MCF 10A (cell line): ENCODE data around the gene PGR. TPM values are rescaled to one million over a fixed set of nuclear protein-coding genes. Genes with fewer than 3 reads are reported as not detected.
A peak's percentile ranks its signal among the peaks of the same experiment; 100 is the strongest.

Experiments used
- BruUV-seq: library from RNA; stranded (reverse); fragments of 400-500 nt; replicated peaks from 2 replicates; lab custom pipeline; 2021; lab: Mats Ljungman, UMichigan
- CTCF ChIA-PET: fragments of 300-600 bp; sonication (Branson Sonifier 250); formaldehyde crosslinking; extraction: SDS; loops from one replicate; lab custom pipeline; 2021; ENCODE audit warnings: antibody characterized with exemption, inconsistent platforms; lab: Yijun Ruan, JAX
- POLR2A ChIA-PET: fragments of 300-600, 350-650 bp; sonication (Branson Sonifier 250); formaldehyde crosslinking; extraction: SDS; loops from one replicate; lab custom pipeline; 2020; ENCODE audit warnings: antibody characterized with exemption, inconsistent platforms; lab: Yijun Ruan, JAX
- DNase-seq: peaks from one replicate; pipeline ENCODE4 v3.0.0-alpha.2; 2018; ENCODE audit not compliant: unreplicated experiment
- H3K27ac Mint-ChIP-seq: one replicate; pipeline ENCODE4 v1.8.0; 2022; ENCODE audit warnings: mild to moderate bottlenecking, low read depth, mixed read lengths; ENCODE audit not compliant: unreplicated experiment
- H3K27me3 Mint-ChIP-seq: one replicate; pipeline ENCODE4 v1.8.0; 2022; ENCODE audit warnings: mixed read lengths; ENCODE audit not compliant: insufficient read depth, unreplicated experiment
- H3K36me3 Mint-ChIP-seq: one replicate; pipeline ENCODE4 v1.8.0; 2022; ENCODE audit warnings: mild to moderate bottlenecking, moderate library complexity, mixed read lengths; ENCODE audit not compliant: insufficient read depth, unreplicated experiment
- H3K4me1 Mint-ChIP-seq: one replicate; pipeline ENCODE4 v1.8.0; 2022; ENCODE audit warnings: mixed read lengths; ENCODE audit not compliant: insufficient read depth, unreplicated experiment
- H3K4me3 Mint-ChIP-seq: one replicate; pipeline ENCODE4 v1.8.0; 2022; ENCODE audit warnings: mild to moderate bottlenecking, moderate library complexity, mixed read lengths; ENCODE audit not compliant: unreplicated experiment
- H3K9me3 Mint-ChIP-seq: one replicate; pipeline ENCODE4 v1.8.0; 2022; ENCODE audit warnings: mixed read lengths; ENCODE audit not compliant: unreplicated experiment
- intact Hi-C: fragments of 100-400 bp; cut with micrococcal nuclease; formaldehyde crosslinking; loops from 2 replicates; pipeline ENCODE4 v1.14.1; 2022
- total RNA-seq: library from RNA; stranded (reverse); gene quantifications from 2 replicates; pipeline ENCODE4 v1.2.3, GENCODE V29; 2022
- TF ChIP-seq, protein P1 (sequence below): fragments of 200-600 bp; IDR thresholded peaks from one replicate; pipeline ENCODE4 v1.8.0; 2022; ENCODE audit warnings: antibody characterized with exemption, mild to moderate bottlenecking; ENCODE audit not compliant: unreplicated experiment

The PGR gene
- total RNA-seq, 1 experiment from 2014 or later: not detected

DNA sequence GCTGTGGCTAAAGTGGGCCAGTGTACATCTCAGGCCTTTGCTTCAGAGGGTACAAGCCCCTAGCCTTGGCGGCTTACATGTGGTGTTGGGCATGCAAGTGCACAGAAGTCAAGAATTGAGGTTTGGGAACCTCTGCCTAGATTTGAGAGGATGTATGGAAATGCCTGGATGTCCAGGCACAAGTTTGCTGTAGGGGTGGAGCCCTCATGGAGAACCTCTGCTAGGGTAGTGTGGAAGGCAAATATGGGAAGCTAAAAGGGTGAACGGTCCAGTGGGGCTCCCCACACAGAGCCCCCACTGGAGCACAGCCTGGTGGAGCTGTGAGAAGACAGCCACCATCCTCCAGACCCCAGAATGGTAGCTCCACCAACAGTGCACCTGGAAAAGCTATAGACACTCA lies 28.5 kb upstream of the PGR start:
- H3K4me3 Mint-ChIP-seq: no peak overlapping the region
- intact Hi-C loops: no loop called here
- H3K27ac Mint-ChIP-seq: no peak overlapping the region
- DNase-seq: no peak
- ChIA-PET CTCF (interaction anchor here (0.6 kb wide), 1 partner anchor 127 kb away, joined by 4 read pairs; no protein-coding TSS in a partner anchor), POLR2A (no interaction called here)
- H3K4me1 Mint-ChIP-seq: no peaks in the 10 kb centered on the region
- no TSS peak for BruUV-seq
- TF ChIP-seq, protein P1, sequence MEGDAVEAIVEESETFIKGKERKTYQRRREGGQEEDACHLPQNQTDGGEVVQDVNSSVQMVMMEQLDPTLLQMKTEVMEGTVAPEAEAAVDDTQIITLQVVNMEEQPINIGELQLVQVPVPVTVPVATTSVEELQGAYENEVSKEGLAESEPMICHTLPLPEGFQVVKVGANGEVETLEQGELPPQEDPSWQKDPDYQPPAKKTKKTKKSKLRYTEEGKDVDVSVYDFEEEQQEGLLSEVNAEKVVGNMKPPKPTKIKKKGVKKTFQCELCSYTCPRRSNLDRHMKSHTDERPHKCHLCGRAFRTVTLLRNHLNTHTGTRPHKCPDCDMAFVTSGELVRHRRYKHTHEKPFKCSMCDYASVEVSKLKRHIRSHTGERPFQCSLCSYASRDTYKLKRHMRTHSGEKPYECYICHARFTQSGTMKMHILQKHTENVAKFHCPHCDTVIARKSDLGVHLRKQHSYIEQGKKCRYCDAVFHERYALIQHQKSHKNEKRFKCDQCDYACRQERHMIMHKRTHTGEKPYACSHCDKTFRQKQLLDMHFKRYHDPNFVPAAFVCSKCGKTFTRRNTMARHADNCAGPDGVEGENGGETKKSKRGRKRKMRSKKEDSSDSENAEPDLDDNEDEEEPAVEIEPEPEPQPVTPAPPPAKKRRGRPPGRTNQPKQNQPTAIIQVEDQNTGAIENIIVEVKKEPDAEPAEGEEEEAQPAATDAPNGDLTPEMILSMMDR: no peak
- no peaks in the 10 kb centered on the region for H3K27me3 Mint-ChIP-seq
- peaks cover 7% of the 10 kb centered on the region for H3K9me3 Mint-ChIP-seq
- no peaks in the 10 kb centered on the region for H3K36me3 Mint-ChIP-seq

DNA sequence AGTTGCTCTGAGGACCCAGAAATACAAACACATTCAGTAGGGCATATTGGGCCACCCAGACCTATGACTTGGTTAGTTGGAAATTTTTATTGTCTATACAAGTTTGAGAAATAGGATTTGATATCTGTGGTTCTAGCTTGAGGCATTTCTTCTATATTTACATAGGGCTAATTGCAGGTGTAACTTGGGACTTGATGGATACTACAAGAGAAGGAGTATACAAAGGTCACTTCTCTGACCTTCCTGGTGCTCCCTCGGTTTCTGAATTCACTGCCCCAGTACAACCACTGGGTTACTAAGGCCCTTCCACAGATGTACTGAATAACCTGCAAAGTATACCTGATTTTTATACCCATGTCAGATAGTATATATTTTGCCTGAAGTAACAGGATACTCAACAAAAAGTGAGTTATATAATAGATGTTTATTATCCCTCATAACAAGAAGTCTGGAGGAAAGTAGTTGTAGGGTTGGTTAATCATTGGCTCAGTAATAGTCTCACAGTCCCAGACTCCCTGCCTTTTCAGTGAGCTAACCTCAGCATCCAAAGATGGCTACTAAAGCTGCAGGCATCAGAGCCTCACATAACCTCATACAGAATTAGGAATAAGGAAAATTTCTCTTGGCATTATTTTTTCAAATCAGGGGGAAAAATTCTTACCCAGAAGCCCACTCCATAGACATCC lies 8.8 kb upstream of the PGR start:
- CTCF ChIA-PET: no interaction called here
- DNase-seq: no peak
- H3K36me3 Mint-ChIP-seq: no peaks in the 10 kb centered on the region
- no peaks in the 10 kb centered on the region for H3K27me3 Mint-ChIP-seq
- intact Hi-C loops: no loop called here
- no peaks in the 10 kb centered on the region for H3K4me1 Mint-ChIP-seq
- POLR2A ChIA-PET: no interaction called here
- BruUV-seq: no TSS peak
- TF ChIP-seq, protein P1: no peak
- H3K9me3 Mint-ChIP-seq: no peaks in the 10 kb centered on the region
- no peak overlapping the region for H3K4me3 Mint-ChIP-seq
- no peak overlapping the region for H3K27ac Mint-ChIP-seq

DNA sequence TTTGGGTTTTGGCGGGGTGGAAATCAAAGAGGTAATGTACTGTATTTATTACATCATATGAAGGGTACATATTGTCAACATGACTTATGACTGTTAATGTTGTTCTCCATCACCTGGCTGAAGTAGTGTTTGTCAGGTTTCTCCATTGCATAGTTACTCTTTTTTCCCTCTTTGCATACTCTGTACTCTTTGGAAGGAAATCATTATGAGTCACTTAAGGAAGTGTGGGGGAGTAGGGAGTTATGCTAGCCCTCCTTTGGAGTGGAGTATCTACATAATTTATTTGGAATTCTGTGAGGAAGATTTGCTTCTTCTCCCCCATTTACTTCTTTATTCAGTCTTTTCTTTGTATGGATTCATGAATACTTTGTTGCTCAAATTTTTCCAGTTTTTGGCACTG lies 3.6 kb upstream of the PGR start:
- POLR2A ChIA-PET: no interaction called here
- no peaks in the 10 kb centered on the region for H3K27me3 Mint-ChIP-seq
- intact Hi-C loops: no loop called here

DNA sequence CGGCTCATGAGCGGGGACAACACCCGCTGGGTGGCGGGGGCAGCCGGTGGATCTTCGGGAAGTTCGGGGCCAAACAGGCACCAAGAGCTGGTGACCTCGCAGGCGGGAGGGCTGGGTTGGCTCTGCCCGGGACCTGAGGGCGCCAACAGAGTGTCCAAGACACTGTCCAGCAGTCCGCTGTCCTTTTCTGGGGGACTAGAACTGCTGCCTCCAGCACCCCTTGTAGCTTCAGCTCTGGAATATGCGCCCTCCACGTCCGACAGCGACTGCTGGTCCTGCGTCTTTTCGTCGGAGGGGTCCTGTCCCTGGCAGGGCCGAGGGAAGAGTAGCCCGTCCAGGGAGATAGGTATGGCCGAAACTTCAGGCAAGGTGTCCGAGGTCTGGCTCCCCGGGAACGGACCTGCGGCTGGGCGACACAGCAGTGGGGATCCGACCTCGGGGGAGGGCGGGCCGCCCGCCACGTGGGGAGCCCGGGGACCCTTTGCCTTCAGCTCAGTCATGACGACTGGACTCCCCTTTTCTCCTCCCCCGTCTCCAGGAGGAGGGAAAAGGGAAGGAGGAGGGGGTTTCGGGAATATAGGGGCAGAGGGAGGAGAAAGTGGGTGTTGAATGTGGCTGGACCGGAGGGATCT lies 926 bp downstream of the PGR start:
- TF ChIP-seq, protein P1: no peak
- BruUV-seq: no TSS peak
- ChIA-PET CTCF (no interaction called here), POLR2A (no interaction called here)
- Mint-ChIP-seq H3K27me3 (peaks cover 4% of the 10 kb centered on the region), H3K4me3 (no peak overlapping the region), H3K36me3 (no peaks in the 10 kb centered on the region), H3K27ac (no peak overlapping the region), H3K4me1 (no peaks in the 10 kb centered on the region), H3K9me3 (no peaks in the 10 kb centered on the region)
- no peak for DNase-seq
- intact Hi-C loops: no loop called here

More for the DNA sequence above, 3.6 kb upstream of the PGR start:
- BruUV-seq: no TSS peak
- Mint-ChIP-seq H3K4me1 (no peaks in the 10 kb centered on the region), H3K36me3 (no peaks in the 10 kb centered on the region), H3K9me3 (no peaks in the 10 kb centered on the region), H3K27ac (no peak overlapping the region), H3K4me3 (no peak overlapping the region)
- TF ChIP-seq, protein P1: no peak
- CTCF ChIA-PET: no interaction called here
- peak; percentile 32 for DNase-seq
